ENCODE data around the gene SKAP1.
A peak's percentile ranks its signal among the peaks of the same experiment; 100 is the strongest.
"Not testable (repeated sequence)": the region's sequence is repeated elsewhere in the genome, so short reads cannot be mapped to it uniquely, and the experiment has no call there.

The SKAP1 gene

DNA sequence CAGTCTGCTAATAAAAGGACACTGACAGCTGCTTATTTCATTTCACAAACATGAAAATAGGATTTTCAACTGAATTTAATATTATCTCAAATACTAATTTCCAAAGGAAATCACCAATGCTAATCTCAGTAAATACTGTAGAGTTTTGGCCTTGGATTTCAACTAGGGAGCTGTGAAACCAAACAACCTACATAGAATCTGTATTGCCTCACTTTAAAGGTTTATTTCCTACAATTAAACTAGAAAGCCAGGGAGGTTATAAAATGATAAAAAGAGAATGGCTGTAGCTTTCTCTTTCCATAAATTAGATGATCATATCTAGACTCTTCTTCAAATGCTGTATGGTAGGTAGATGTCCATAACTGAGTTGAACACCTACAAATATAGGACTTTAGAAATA, 82.8 kb downstream of the SKAP1 start:
- DNase-seq (ENCODE audit: low spot score in 2 of 2) (no peak), ATAC-seq (replicated peaks; ENCODE audit: extremely low read depth, poor library complexity, severe bottlenecking) (no peak)
- no peak overlapping the region for H3K27ac Mint-ChIP-seq (ENCODE audit: low read depth)
- no peak overlapping the region for H3K4me3 Mint-ChIP-seq
- no peaks in the 10 kb centered on the region for H3K9me3 Mint-ChIP-seq
- H3K36me3 Mint-ChIP-seq (ENCODE audit: insufficient read depth), result peaks cover 26% of the 10 kb centered on the region
- H3K4me1 Mint-ChIP-seq, result peaks cover 4% of the 10 kb centered on the region
- H3K27me3 Mint-ChIP-seq, result no peaks in the 10 kb centered on the region

- no peak for ATAC-seq (replicated peaks; ENCODE audit: extremely low read depth, poor library complexity, severe bottlenecking)
- Mint-ChIP-seq H3K36me3 (ENCODE audit: insufficient read depth) (peaks cover 33% of the 10 kb centered on the region), H3K27me3 (no peaks in the 10 kb centered on the region)
Observed at GRCh38 chr17:48344251-48344650, 85.8 kb downstream of the SKAP1 start.

DNA sequence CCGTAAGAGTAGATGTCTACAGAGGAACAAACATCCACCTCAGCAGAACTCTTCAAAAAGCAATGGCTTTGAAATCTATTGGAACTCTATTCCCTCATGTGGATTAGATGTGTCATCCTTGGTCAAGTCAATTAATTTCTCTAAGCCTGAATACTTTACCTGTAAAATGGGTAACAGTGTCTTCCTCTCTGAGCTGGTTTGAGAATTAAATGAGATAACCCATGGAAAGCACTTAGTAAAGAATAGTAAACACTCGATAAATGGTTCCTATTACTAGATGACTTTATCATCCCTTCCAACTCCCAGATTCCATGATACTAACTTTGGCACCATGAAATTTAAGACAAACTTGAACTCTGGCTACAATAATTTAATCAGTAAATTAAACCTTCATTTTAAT, 89.1 kb downstream of the SKAP1 start:
- ATAC-seq (replicated peaks; ENCODE audit: extremely low read depth, poor library complexity, severe bottlenecking) (no peak), DNase-seq (ENCODE audit: low spot score in 2 of 2) (no peak)
- Mint-ChIP-seq H3K4me3 (no peak overlapping the region), H3K27me3 (no peaks in the 10 kb centered on the region), H3K9me3 (no peaks in the 10 kb centered on the region), H3K4me1 (peaks cover 22% of the 10 kb centered on the region), H3K27ac (ENCODE audit: low read depth) (peak overlapping the region; percentile 44), H3K36me3 (ENCODE audit: insufficient read depth) (peaks cover 34% of the 10 kb centered on the region)

More at GRCh38 chr17:48344251-48344650, 85.8 kb downstream of the SKAP1 start:
- Mint-ChIP-seq H3K4me1 (peaks cover 15% of the 10 kb centered on the region), H3K9me3 (no peaks in the 10 kb centered on the region), H3K4me3 (no peak overlapping the region), H3K27ac (ENCODE audit: low read depth) (no peak overlapping the region)
- no peak for DNase-seq (ENCODE audit: low spot score in 2 of 2)

DNA sequence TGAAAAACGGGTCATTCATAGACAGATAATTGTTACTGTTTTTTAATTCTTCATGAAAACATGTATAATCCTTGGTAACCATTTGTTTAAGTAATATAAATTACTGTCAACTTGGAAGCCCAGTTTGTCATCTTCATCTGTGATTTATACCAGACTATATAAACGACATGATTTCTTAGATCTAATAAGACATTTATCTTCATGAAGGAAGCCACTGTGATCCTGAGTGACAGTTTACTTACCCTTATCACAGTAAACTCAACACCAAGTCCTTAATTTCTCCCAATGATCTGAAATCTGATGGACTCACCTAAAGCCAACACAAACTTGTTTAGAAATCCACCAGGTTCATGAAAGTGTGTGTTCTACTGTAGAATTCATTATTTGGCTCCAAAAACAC, 91.3 kb downstream of the SKAP1 start:
- Mint-ChIP-seq H3K4me3 (no peak overlapping the region), H3K9me3 (no peaks in the 10 kb centered on the region), H3K27me3 (no peaks in the 10 kb centered on the region), H3K27ac (ENCODE audit: low read depth) (no peak overlapping the region), H3K4me1 (peaks cover 26% of the 10 kb centered on the region), H3K36me3 (ENCODE audit: insufficient read depth) (peaks cover 18% of the 10 kb centered on the region)
- no peak for DNase-seq (ENCODE audit: low spot score in 2 of 2)
- ATAC-seq (replicated peaks; ENCODE audit: extremely low read depth, poor library complexity, severe bottlenecking), result no peak

- not testable (repeated sequence) for H3K9me3 Mint-ChIP-seq; DNase-seq (ENCODE audit: low spot score in 2 of 2); H3K4me3 Mint-ChIP-seq; ATAC-seq (replicated peaks; ENCODE audit: extremely low read depth, poor library complexity, severe bottlenecking); H3K27me3 Mint-ChIP-seq
- peaks cover 17% of the 10 kb centered on the region for H3K36me3 Mint-ChIP-seq (ENCODE audit: insufficient read depth)
- peak overlapping the region; percentile 16 for H3K27ac Mint-ChIP-seq (ENCODE audit: low read depth)
- peaks cover 26% of the 10 kb centered on the region for H3K4me1 Mint-ChIP-seq
Observed at GRCh38 chr17:48337903-48338302, 92.1 kb downstream of the SKAP1 start.

DNA sequence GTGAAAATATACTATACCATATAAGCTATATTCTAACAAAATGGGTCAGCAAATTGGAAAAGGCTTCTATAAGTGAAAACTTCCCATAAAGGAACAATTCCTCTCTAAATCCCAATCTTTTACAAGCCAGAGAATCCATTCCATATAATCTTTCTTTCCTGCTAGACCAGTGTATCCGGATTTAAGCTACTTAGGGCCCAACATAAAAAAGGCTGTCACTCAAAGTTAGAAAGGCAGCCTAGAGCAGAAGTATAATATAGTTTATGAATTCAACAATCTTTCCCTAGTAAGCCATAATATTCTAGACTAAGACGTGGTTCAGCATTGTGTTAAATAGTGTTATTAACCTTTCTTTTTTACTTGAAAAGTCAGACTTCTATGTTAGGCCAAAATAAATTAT, 93.0 kb downstream of the SKAP1 start:
- DNase-seq (ENCODE audit: low spot score in 2 of 2) (no peak), ATAC-seq (replicated peaks; ENCODE audit: extremely low read depth, poor library complexity, severe bottlenecking) (no peak)
- Mint-ChIP-seq H3K4me3 (no peak overlapping the region), H3K36me3 (ENCODE audit: insufficient read depth) (peaks cover 10% of the 10 kb centered on the region), H3K4me1 (peaks cover 20% of the 10 kb centered on the region), H3K27ac (ENCODE audit: low read depth) (no peak overlapping the region), H3K9me3 (no peaks in the 10 kb centered on the region), H3K27me3 (no peaks in the 10 kb centered on the region)

DNA sequence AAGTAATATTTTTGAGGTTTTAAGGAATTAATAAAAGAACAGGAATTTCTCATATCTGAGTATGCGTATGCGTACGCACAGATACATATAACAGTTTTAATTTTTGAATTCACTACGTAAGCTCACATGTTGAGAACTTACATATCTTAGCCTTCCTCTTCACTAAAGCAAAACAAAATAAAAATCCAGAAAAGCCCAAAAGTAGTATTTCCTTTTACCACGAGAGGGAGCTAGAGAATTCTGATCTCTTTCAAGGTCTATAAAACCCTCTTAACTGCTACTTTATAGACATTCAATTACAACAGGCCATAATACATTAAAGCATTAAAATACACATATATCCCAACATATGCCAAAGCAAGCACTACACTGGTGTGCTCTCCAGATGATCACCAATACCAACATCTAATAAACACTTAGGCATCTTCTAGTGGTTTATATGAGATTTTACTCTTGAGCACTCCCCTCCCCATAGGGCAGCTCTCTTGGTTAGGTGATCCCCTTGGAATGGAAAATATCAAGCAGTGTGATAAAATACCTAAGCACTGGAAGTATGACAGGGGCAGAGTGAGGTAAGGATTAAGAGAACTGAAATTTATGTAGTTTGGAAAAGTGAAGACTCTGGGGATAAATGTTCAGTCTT, 94.0 kb downstream of the SKAP1 start:
- no peaks in the 10 kb centered on the region for H3K27me3 Mint-ChIP-seq
- ATAC-seq (replicated peaks; ENCODE audit: extremely low read depth, poor library complexity, severe bottlenecking) (peak; percentile 40), DNase-seq (ENCODE audit: low spot score in 2 of 2) (no peak)
- H3K4me3 Mint-ChIP-seq, result no peak overlapping the region
- H3K36me3 Mint-ChIP-seq (ENCODE audit: insufficient read depth), result peaks cover 4% of the 10 kb centered on the region
- H3K4me1 Mint-ChIP-seq, result peaks cover 13% of the 10 kb centered on the region
- no peaks in the 10 kb centered on the region for H3K9me3 Mint-ChIP-seq
- H3K27ac Mint-ChIP-seq (ENCODE audit: low read depth), result no peak overlapping the region

DNA sequence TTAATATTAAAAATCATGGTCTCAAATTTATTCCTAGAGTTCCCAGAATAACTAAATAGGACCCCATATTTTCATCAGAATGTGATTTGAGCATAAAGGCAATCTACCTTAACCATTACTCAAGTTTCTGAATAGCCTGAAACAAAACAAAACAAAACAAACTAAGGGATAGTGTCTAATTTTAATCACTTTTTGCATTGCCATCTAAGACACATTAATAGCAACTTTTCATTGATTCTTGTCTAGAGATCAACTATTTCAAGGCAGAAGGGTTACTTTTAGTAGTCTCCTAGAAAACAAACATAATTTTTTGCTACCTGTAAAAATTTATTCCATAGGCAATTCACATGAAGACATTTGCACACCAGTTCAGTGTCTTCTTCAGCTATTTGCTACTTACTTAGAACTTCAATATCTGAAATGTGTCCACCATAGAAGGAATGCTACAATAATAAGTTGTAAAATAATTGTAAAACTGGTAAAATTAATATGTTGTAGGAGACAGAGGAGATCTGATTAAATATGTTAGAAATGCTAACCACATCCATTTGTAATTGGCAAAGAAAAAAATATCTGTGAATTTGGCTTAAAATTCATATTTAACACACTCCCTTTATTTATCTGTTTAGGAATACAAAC, 94.7 kb downstream of the SKAP1 start:
- Mint-ChIP-seq H3K4me3 (no peak overlapping the region), H3K27ac (ENCODE audit: low read depth) (no peak overlapping the region), H3K4me1 (peaks cover 11% of the 10 kb centered on the region), H3K27me3 (no peaks in the 10 kb centered on the region), H3K36me3 (ENCODE audit: insufficient read depth) (peaks cover 8% of the 10 kb centered on the region), H3K9me3 (no peaks in the 10 kb centered on the region)
- no peak for ATAC-seq (replicated peaks; ENCODE audit: extremely low read depth, poor library complexity, severe bottlenecking)
- no peak for DNase-seq (ENCODE audit: low spot score in 2 of 2)

DNA sequence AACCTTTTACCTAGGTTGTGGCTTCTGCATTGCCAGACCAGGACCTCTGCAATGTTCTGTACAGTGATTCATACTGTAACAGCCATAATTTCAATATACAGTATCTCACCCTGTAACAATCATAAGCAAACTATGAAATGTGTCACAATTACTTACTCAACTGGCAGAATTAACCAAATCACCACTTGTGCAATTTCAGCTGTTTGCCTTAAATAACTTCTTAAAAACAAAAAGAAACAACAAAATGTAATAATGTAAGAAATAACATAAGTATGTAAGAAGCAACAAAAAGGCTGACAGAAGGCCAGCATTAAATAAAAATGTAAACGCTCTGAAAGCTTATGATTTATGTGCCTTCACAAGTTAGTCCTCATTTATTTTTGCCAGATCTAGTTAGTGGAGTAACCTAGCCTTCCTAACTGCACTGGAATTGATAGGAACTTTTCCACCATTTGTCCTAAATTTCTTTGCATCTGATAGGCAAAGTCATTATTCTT, 96.9 kb downstream of the SKAP1 start:
- DNase-seq (ENCODE audit: low spot score in 2 of 2), result no peak

GRCh38 chr17:48330887-48331286, 99.1 kb downstream of the SKAP1 start:
- ATAC-seq (replicated peaks; ENCODE audit: extremely low read depth, poor library complexity, severe bottlenecking) (no peak), DNase-seq (ENCODE audit: low spot score in 2 of 2) (no peak)
- H3K27me3 Mint-ChIP-seq, result no peaks in the 10 kb centered on the region
- H3K4me3 Mint-ChIP-seq, result no peak overlapping the region
- no peaks in the 10 kb centered on the region for H3K9me3 Mint-ChIP-seq
- no peak overlapping the region for H3K27ac Mint-ChIP-seq (ENCODE audit: low read depth)
- peaks cover 13% of the 10 kb centered on the region for H3K36me3 Mint-ChIP-seq (ENCODE audit: insufficient read depth)
- peaks cover 9% of the 10 kb centered on the region for H3K4me1 Mint-ChIP-seq

More for the DNA sequence above, 96.9 kb downstream of the SKAP1 start:
- H3K9me3 Mint-ChIP-seq, result no peaks in the 10 kb centered on the region
- H3K4me3 Mint-ChIP-seq, result no peak overlapping the region
- no peak overlapping the region for H3K27ac Mint-ChIP-seq (ENCODE audit: low read depth)
- no peak for ATAC-seq (replicated peaks; ENCODE audit: extremely low read depth, poor library complexity, severe bottlenecking)
- H3K4me1 Mint-ChIP-seq, result peaks cover 16% of the 10 kb centered on the region
- no peaks in the 10 kb centered on the region for H3K27me3 Mint-ChIP-seq
- H3K36me3 Mint-ChIP-seq (ENCODE audit: insufficient read depth), result peaks cover 9% of the 10 kb centered on the region

GRCh38 chr17:48330421-48330820, 99.6 kb downstream of the SKAP1 start:
- ATAC-seq (replicated peaks; ENCODE audit: extremely low read depth, poor library complexity, severe bottlenecking) (no peak), DNase-seq (ENCODE audit: low spot score in 2 of 2) (no peak)
- Mint-ChIP-seq H3K9me3 (no peaks in the 10 kb centered on the region), H3K4me1 (peaks cover 6% of the 10 kb centered on the region), H3K27me3 (no peaks in the 10 kb centered on the region), H3K4me3 (no peak overlapping the region), H3K36me3 (ENCODE audit: insufficient read depth) (peaks cover 13% of the 10 kb centered on the region), H3K27ac (ENCODE audit: low read depth) (no peak overlapping the region)

- H3K4me1 Mint-ChIP-seq, result peaks cover 6% of the 10 kb centered on the region
- DNase-seq (ENCODE audit: low spot score in 2 of 2), result no peak
- H3K27ac Mint-ChIP-seq (ENCODE audit: low read depth), result peak overlapping the region; percentile 14
Observed at GRCh38 chr17:48328457-48328856, 101.6 kb downstream of the SKAP1 start.

GRCh38 chr17:48326310-48326709, 103.7 kb downstream of the SKAP1 start:
- H3K9me3 Mint-ChIP-seq, result no peaks in the 10 kb centered on the region
- peaks cover 17% of the 10 kb centered on the region for H3K4me1 Mint-ChIP-seq
- no peaks in the 10 kb centered on the region for H3K27me3 Mint-ChIP-seq
- ATAC-seq (replicated peaks; ENCODE audit: extremely low read depth, poor library complexity, severe bottlenecking), result no peak
- no peak overlapping the region for H3K27ac Mint-ChIP-seq (ENCODE audit: low read depth)
- H3K4me3 Mint-ChIP-seq, result no peak overlapping the region
- DNase-seq (ENCODE audit: low spot score in 2 of 2), result no peak
- peaks cover 17% of the 10 kb centered on the region for H3K36me3 Mint-ChIP-seq (ENCODE audit: insufficient read depth)

More at GRCh38 chr17:48328457-48328856, 101.6 kb downstream of the SKAP1 start:
- ATAC-seq (replicated peaks; ENCODE audit: extremely low read depth, poor library complexity, severe bottlenecking), result no peak
- Mint-ChIP-seq H3K9me3 (no peaks in the 10 kb centered on the region), H3K4me3 (no peak overlapping the region), H3K36me3 (ENCODE audit: insufficient read depth) (peaks cover 14% of the 10 kb centered on the region), H3K27me3 (no peaks in the 10 kb centered on the region)
